Adrenal gland (tissue), 12 donors: ENCODE results near the gene RHOG. TPM values are rescaled to one million over a fixed set of nuclear protein-coding genes. Genes with fewer than 3 reads are reported as not detected.

Experiments used
- DNase-seq, 7 donors: peaks; one replicate each; pipeline ENCODE4 v3.0.0-alpha.2; 2019 to 2020
- H3K27ac ChIP-seq, 5 donors: fragments of 200-600 bp; sonication (generic) in 4 of 5; 1 replicate in 3 of 5; 2 replicates in 2 of 5; pipeline versions ENCODE4 v1.5.1 to v1.8.0; 2016 to 2020; ENCODE audit warnings: mild to moderate bottlenecking in 1 of 5
- H3K27me3 ChIP-seq: fragments of 200-600 bp; 2 replicates; pipeline ENCODE4 v1.8.0; 2021
- H3K36me3 ChIP-seq, 2 donors: fragments of 200-600 bp; replicated peaks in 1 of 2; 1 replicate in 1 of 2; 2 replicates in 1 of 2; pipeline versions ENCODE4 v1.5.1 to v1.8.0; 2018 to 2022
- H3K4me1 ChIP-seq, 2 donors: fragments of 200-600 bp; replicated peaks in 1 of 2; 1 replicate in 1 of 2; 2 replicates in 1 of 2; pipeline versions ENCODE4 v1.5.1 to v1.8.0; 2018 to 2021
- H3K4me3 ChIP-seq, 4 donors: fragments of 200-600 bp; sonication (generic) in 3 of 4; one replicate each; pipeline ENCODE4 v1.5.1; 2016 to 2018
- H3K9me3 ChIP-seq, 3 donors: fragments of 200-600 bp; sonication (generic) in 1 of 3; replicated peaks in 1 of 3; 1 replicate in 2 of 3; 2 replicates in 1 of 3; pipeline versions ENCODE4 v1.5.1 to v1.8.0; 2016 to 2021
- POLR2A ChIP-seq, 2 donors: fragments of 450-650 bp; IDR thresholded peaks; one replicate each; pipeline ENCODE4 v1.6.1; 2017; ENCODE audit warnings: antibody characterized with exemption in 2 of 2, mild to moderate bottlenecking in 2 of 2, moderate library complexity in 1 of 2
- WGBS, 4 donors: extraction: QIAGEN DNeasy Blood & Tissue Kit in 2 of 4; methylation state at CpG; one replicate each; pipeline versions ENCODE4 v1.1.5 to v1.1.7; 2013 to 2017; 5-methylcytosine and 5-hydroxymethylcytosine counted together
- intact Hi-C, 2 donors: fragments of 100-400 bp; cut with DNase I; formaldehyde crosslinking; loops; one replicate each; pipeline versions ENCODE4 v1.14.1 to v1.15.0; 2022 to 2023
- polyA plus RNA-seq, 3 donors: library from polyadenylated mRNA; stranded (reverse); fragments of 200-250 nt in 2 of 3; fragments of 350-450 nt in 1 of 3; fragmentation: Illumina TruSeq in 1 of 3; extraction: RNeasy Lipid Tissue Mini Kit (QIAGEN cat#74804) in 1 of 3; gene quantifications; one replicate each; pipeline ENCODE4 v1.2.3, GENCODE V29; 2013 to 2014
- total RNA-seq, 9 donors: library from RNA; depleted of rRNA in 4 of 9; stranded (reverse); fragments of >200 nt in 4 of 9; fragments of 120-200 nt in 1 of 9; fragmentation: NEBNext Ultra II Directional in 1 of 9; extraction: Animal tissue kit (Norgen Biotek cat#: 25700) in 1 of 9; gene quantifications; one replicate each; pipeline versions ENCODE4 v1.1.0 to v1.2.4, GENCODE V29; 2013 to 2023
- TF ChIP-seq, protein P1 (sequence below), 6 experiments: fragments of 450-650 bp in 4 of 6; fragments of 200-600 bp in 2 of 6; sonication (generic) in 1 of 6; IDR thresholded peaks; 1 replicate in 5 of 6; 2 replicates in 1 of 6; pipeline versions ENCODE4 v1.5.1 to v1.8.0; 2016 to 2021; ENCODE audit warnings: antibody characterized with exemption in 6 of 6, mild to moderate bottlenecking in 2 of 6, moderate library complexity in 1 of 6
- donor health status: healthy with polysubstance abuse.
- donor health status: Bipolar disorder and iron deficiency.
- donor health status: DM: yes; HTN: yes; CAD: no.
- donor health status: DM: no; HTN: no; CAD: no.
- donor health status: DM: no; HTN: no; CAD: no.
- donor health status: DM: yes; HTN: yes; CAD: no.

Gene RHOG
- total and polyA plus RNA-seq, 12 donors, result 21.4 to 91.2 (median 48.7) TPM

DNA sequence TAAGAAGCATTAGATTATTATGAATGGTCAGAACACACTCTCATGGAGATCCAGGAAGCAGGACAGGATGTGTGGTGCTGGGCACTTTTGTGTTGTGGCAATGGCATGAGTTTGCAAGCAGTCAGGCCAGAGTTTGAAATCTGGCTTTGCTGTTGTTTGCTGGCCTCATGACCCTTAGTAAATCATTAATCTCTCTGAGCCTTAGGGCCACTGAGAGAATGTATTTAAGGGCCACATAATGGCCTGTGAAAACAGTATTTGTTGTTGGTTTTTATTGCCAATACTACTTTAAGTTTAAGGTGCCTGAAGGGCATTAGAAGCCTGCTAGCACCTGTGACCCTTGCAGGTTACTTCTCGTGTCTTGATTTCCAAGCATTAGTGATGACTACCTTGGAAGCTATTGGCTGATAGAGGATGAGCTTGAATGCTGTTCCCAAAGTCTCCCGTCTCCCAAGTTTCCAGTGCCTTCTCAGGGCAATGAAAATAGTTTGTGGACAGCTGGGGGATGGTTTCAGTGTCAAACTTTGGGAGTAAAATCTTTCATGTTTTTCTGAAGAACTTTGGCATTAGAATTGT, 39.3 kb upstream of the RHOG start:
- WGBS, 4 donors, result 82 to 86% (median 84%) methylated on average over 2 of the region's 2 CpGs
- peaks cover 0 to 33% of the 10 kb centered on the region in 2 donors for H3K4me1 ChIP-seq
- H3K27me3 ChIP-seq, result no peaks in the 10 kb centered on the region
- no peaks in the 10 kb centered on the region for H3K36me3 ChIP-seq
- H3K27ac ChIP-seq, result peak overlapping the region in 2 of 5 donors; percentile 32 to 59
- DNase-seq, result no peak
- no peak for TF ChIP-seq POLR2A (IDR thresholded peaks at IDR 0.05)
- TF ChIP-seq, protein P1, sequence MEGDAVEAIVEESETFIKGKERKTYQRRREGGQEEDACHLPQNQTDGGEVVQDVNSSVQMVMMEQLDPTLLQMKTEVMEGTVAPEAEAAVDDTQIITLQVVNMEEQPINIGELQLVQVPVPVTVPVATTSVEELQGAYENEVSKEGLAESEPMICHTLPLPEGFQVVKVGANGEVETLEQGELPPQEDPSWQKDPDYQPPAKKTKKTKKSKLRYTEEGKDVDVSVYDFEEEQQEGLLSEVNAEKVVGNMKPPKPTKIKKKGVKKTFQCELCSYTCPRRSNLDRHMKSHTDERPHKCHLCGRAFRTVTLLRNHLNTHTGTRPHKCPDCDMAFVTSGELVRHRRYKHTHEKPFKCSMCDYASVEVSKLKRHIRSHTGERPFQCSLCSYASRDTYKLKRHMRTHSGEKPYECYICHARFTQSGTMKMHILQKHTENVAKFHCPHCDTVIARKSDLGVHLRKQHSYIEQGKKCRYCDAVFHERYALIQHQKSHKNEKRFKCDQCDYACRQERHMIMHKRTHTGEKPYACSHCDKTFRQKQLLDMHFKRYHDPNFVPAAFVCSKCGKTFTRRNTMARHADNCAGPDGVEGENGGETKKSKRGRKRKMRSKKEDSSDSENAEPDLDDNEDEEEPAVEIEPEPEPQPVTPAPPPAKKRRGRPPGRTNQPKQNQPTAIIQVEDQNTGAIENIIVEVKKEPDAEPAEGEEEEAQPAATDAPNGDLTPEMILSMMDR (IDR thresholded peaks at IDR 0.05), result no peak
- H3K4me3 ChIP-seq, result no peak overlapping the region
- no peaks in the 10 kb centered on the region for H3K9me3 ChIP-seq
- intact Hi-C loops, result no loop called here

DNA sequence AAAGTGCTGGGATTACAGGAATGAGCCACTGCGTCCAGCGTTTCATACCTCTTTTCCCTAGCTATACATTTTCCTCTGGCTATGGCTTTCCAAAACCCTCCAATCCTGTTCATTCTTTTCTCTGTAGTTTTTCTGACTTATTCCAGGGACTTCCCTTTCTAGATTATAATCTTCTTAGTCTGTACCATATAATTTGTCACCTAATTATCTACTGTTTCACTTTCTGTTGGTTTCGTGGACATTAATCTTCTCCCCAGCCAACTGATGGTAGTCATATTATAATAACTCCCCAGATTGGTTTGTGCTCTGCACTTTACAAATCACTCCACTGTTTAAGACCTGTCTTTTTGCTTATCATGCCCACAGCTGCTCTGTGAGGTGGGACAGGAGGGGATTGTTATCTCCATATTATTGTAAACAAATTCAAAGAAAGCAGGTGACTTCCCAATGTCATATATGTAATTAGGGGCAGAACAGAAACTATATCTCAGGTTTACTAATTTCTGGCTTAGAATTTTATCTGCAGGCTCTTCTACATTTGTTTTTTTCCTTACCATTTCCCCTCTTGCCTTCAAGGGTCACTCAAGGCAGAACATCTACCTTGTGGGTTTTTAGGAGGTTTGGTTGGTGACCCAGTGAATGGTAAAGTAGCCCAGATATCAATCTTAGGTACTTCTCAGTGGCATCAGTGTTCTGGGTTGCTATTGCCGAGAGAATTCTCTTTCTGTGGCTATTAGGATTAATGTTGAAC, 38.6 kb upstream of the RHOG start:
- peaks cover 0 to 29% of the 10 kb centered on the region in 2 donors for H3K4me1 ChIP-seq
- H3K9me3 ChIP-seq, result no peaks in the 10 kb centered on the region
- DNase-seq, result no peak
- peak overlapping the region in 2 of 5 donors; percentile 27 to 59 for H3K27ac ChIP-seq
- TF ChIP-seq POLR2A (IDR thresholded peaks at IDR 0.05), result no peak
- TF ChIP-seq, protein P1 (IDR thresholded peaks at IDR 0.05), result no peak
- intact Hi-C loops, result no loop called here
- no peak overlapping the region for H3K4me3 ChIP-seq
- no peaks in the 10 kb centered on the region for H3K27me3 ChIP-seq
- H3K36me3 ChIP-seq, result no peaks in the 10 kb centered on the region
- WGBS, 4 donors, result 54 to 68% (median 61%) methylated on average over 3 to 4 of the region's 4 CpGs

DNA sequence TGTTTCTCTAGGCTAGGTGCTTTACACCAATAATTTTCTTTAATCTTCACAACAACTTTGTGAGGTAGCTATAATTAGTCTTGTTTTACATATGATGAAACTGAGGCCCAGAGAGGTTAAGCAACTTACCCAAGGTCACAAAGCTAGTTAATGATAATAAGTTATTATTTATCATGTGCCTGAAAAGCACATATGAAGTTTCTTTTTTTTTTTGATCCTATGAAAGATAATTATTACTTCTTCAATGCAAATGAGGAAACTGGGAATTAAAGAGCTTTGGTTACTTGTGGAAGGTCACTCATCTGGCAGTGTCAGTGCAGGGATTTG, 37.5 kb upstream of the RHOG start:
- intact Hi-C loops, result no loop called here
- Histone ChIP-seq H3K4me1 (peaks cover 0 to 29% of the 10 kb centered on the region in 2 donors), H3K27ac (no peak overlapping the region)

More for the DNA sequence above, 37.5 kb upstream of the RHOG start:
- Histone ChIP-seq H3K9me3 (no peaks in the 10 kb centered on the region), H3K36me3 (no peaks in the 10 kb centered on the region), H3K4me3 (no peak overlapping the region), H3K27me3 (no peaks in the 10 kb centered on the region)
- TF ChIP-seq POLR2A (IDR thresholded peaks at IDR 0.05), result no peak
- TF ChIP-seq, protein P1 (IDR thresholded peaks at IDR 0.05), result no peak
- no peak for DNase-seq
